Panc1 (cell line): ENCODE data around the gene PELI3. TPM values are rescaled to one million over a fixed set of nuclear protein-coding genes. Genes with fewer than 3 reads are reported as not detected.

Experiments used
- ATAC-seq: fragments of 200-7000 bp; cut with Tn5 transposase; 2 replicates; pipeline ENCODE4 v1.9.1; 2020; ENCODE audit warnings: mild to moderate bottlenecking, moderate library complexity
- BruUV-seq: library from RNA; stranded (reverse); fragments of 400-500 nt; replicated peaks from 2 replicates; lab custom pipeline; 2021; lab: Mats Ljungman, UMichigan
- CTCF ChIA-PET: fragments of 300-600 bp; sonication (Branson Sonifier 250); formaldehyde crosslinking; loops from one replicate; lab custom pipeline; 2022; ENCODE audit warnings: antibody characterized with exemption; lab: Charles Lee
- POLR2A ChIA-PET: fragments of 300-600 bp; sonication (Branson Sonifier 250); formaldehyde crosslinking; loops from one replicate; lab custom pipeline; 2022; ENCODE audit warnings: antibody characterized with exemption; lab: Charles Lee
- DNase-seq: peaks from one replicate; pipeline ENCODE4 v3.0.0-alpha.2; 2010; ENCODE audit warnings: low read depth, low spot score
- H3K27ac ChIP-seq: 2 replicates; pipeline ENCODE4 v1.5.1; 2011; ENCODE audit warnings: mild to moderate bottlenecking, low read length, inconsistent platforms
- H3K27me3 ChIP-seq: fragments of 200-500 bp; sonication (Bioruptor generic); 2 replicates; pipeline ENCODE4 v1.6.0; 2014; ENCODE audit warnings: low read length, inconsistent platforms; ENCODE audit not compliant: control insufficient read depth, insufficient read depth
- H3K36me3 ChIP-seq: fragments of 200-500 bp; sonication (Bioruptor generic); 2 replicates; pipeline ENCODE4 v1.5.1; 2014; ENCODE audit warnings: inconsistent platforms, mild to moderate bottlenecking, low read length, moderate library complexity; ENCODE audit not compliant: control insufficient read depth, insufficient read depth
- H3K4me1 ChIP-seq: 2 replicates; pipeline ENCODE4 v1.5.1; 2011; ENCODE audit warnings: inconsistent platforms, mild to moderate bottlenecking, low read length, moderate library complexity; ENCODE audit not compliant: control insufficient read depth, insufficient read depth
- H3K4me3 ChIP-seq, 2 experiments: 2 replicates each; pipeline ENCODE4 v1.5.1; 2011 to 2012; ENCODE audit warnings: low read depth in 2 of 2, low read length in 2 of 2, mild to moderate bottlenecking in 2 of 2, inconsistent platforms in 1 of 2, moderate library complexity in 1 of 2
- H3K9me3 ChIP-seq: fragments of 200-500 bp; sonication (Bioruptor generic); 2 replicates; pipeline ENCODE4 v1.5.1; 2014; ENCODE audit warnings: low read depth, mild to moderate bottlenecking, inconsistent platforms, low read length, moderate library complexity; ENCODE audit not compliant: control insufficient read depth, insufficient read depth
- CTCF ChIP-seq: fragments of 450-650 bp; IDR thresholded peaks from 2 replicates; pipeline ENCODE4 v1.5.1; 2017; ENCODE audit warnings: mild to moderate bottlenecking
- POLR2AphosphoS5 ChIP-seq: IDR thresholded peaks from 2 replicates; pipeline ENCODE4 v1.6.1; 2012; ENCODE audit warnings: mild to moderate bottlenecking, low read depth, low read length, moderate library complexity
- REST ChIP-seq, 2 experiments: IDR thresholded peaks; 2 replicates each; pipeline ENCODE4 v1.6.1; 2011 to 2012; ENCODE audit warnings: low read depth in 2 of 2, control low read depth in 1 of 2, low read length in 1 of 2, mild to moderate bottlenecking in 1 of 2, moderate library complexity in 1 of 2; ENCODE audit not compliant: insufficient read depth in 1 of 2
- SIN3A ChIP-seq: IDR thresholded peaks from 2 replicates; pipeline ENCODE4 v1.6.1; 2012; ENCODE audit warnings: low read depth, mild to moderate bottlenecking, low read length, moderate library complexity, borderline replicate concordance; ENCODE audit not compliant: insufficient read depth
- TCF7L2 ChIP-seq: IDR thresholded peaks from 2 replicates; pipeline ENCODE4 v1.6.1; 2011; ENCODE audit warnings: mild to moderate bottlenecking, low read depth, low read length, inconsistent platforms
- in situ Hi-C: cut with HindIII; loops from 2 replicates; pipeline ENCODE4 v1.10.0; 2016; ENCODE audit warnings: low sequenced_read_pairs, low pct_unique_long_range_greater_than_20kb
- intact Hi-C: fragments of 100-400 bp; cut with micrococcal nuclease; formaldehyde crosslinking; loops from one replicate; pipeline ENCODE4 v1.10.0; 2022; ENCODE audit not compliant: unreplicated experiment
- total RNA-seq: library from RNA; stranded (reverse); gene quantifications from one replicate; pipeline ENCODE4 v1.2.1, GENCODE V29; 2021; ENCODE audit not compliant: unreplicated experiment

PELI3 gene
- total RNA-seq, 1 experiment from 2014 or later = 9.1 TPM

- Histone ChIP-seq H3K27me3 (no peaks in the 10 kb centered on the region), H3K4me1 (peaks cover 11% of the 10 kb centered on the region), H3K4me3 (no peak overlapping the region), H3K27ac (no peak overlapping the region), H3K9me3 (no peaks in the 10 kb centered on the region), H3K36me3 (no peaks in the 10 kb centered on the region)
- BruUV-seq = no TSS peak
- DNase-seq (no peak), ATAC-seq (no peak)
- in situ Hi-C loops = no loop called here
- ChIA-PET CTCF (no interaction called here), POLR2A (interaction anchor here (0.6 kb wide), 2 partner anchors 11 to 61 kb away, joined by 3 to 11 read pairs; no protein-coding TSS in a partner anchor)
- no peak for TF ChIP-seq REST (IDR thresholded peaks at IDR 0.05; ENCODE audit: insufficient read depth in 1 of 2, low read depth in 2 of 2, low read length in 1 of 2)
- no peak for TF ChIP-seq CTCF
- no peak for TF ChIP-seq TCF7L2
- TF ChIP-seq POLR2AphosphoS5 = no peak
- TF ChIP-seq SIN3A = no peak
- intact Hi-C loops = no loop called here
Observed at GRCh38 chr11:66468691-66469090, 2.0 kb downstream of the PELI3 start.

GRCh38 chr11:66469441-66469840, 2.7 kb downstream of the PELI3 start:
- no TSS peak for BruUV-seq
- Histone ChIP-seq H3K4me1 (peaks cover 11% of the 10 kb centered on the region), H3K27ac (no peak overlapping the region), H3K27me3 (no peaks in the 10 kb centered on the region), H3K4me3 (no peak overlapping the region), H3K36me3 (no peaks in the 10 kb centered on the region), H3K9me3 (no peaks in the 10 kb centered on the region)
- TF ChIP-seq REST (IDR thresholded peaks at IDR 0.05; ENCODE audit: insufficient read depth in 1 of 2, low read depth in 2 of 2, low read length in 1 of 2) (no peak), SIN3A (no peak), CTCF (no peak)
- intact Hi-C loops (no loop called here), in situ Hi-C loops (no loop called here)
- POLR2A ChIA-PET = interaction anchor here (0.6 to 0.7 kb wide), 2 partner anchors 10 to 205 kb away, joined by 5 to 7 read pairs; no protein-coding TSS in a partner anchor
- CTCF ChIA-PET = interaction anchor here (0.8 kb wide), 1 partner anchor 31 kb away, joined by 3 read pairs; the partner anchor contains the start of gene MRPL11
- ATAC-seq (no peak), DNase-seq (no peak)
